Stimulated activated naive CD8-positive, alpha-beta T cell treated with anti-CD3 and anti-CD28 coated beads, Interleukin-15, amount 100 ng/mL, for 72 hours (primary cell): ENCODE results near the gene C1orf56.
A peak's percentile ranks its signal among the peaks of the same experiment; 100 is the strongest.

Source experiments
- ATAC-seq: fragments of 150-1000 bp; cut with Tn5 transposase; 2 replicates; pipeline ENCODE4 v1.10.0; 2021; ENCODE audit warnings: mild to moderate bottlenecking, moderate library complexity
- DNase-seq, 2 donors: peaks; one replicate each; pipeline ENCODE4 v3.0.0; 2021 to 2022
- H3K27ac Mint-ChIP-seq, 2 donors: one replicate each; pipeline ENCODE4 v1.8.0; 2022; ENCODE audit warnings: mild to moderate bottlenecking in 2 of 2, mixed read lengths in 2 of 2, moderate library complexity in 2 of 2
- H3K27me3 Mint-ChIP-seq: one replicate; pipeline ENCODE4 v1.8.0; 2022; ENCODE audit warnings: mixed read lengths
- H3K4me1 Mint-ChIP-seq: one replicate; pipeline ENCODE4 v1.8.0; 2022; ENCODE audit warnings: mild to moderate bottlenecking, mixed read lengths
- H3K4me3 Mint-ChIP-seq, 2 donors: one replicate each; pipeline ENCODE4 v1.8.0; 2022; ENCODE audit warnings: mild to moderate bottlenecking in 2 of 2, mixed read lengths in 2 of 2, moderate library complexity in 1 of 2
- H3K9me3 Mint-ChIP-seq, 2 donors: one replicate each; pipeline ENCODE4 v1.8.0; 2022; ENCODE audit warnings: mixed read lengths in 2 of 2

Gene C1orf56

GRCh38 chr1:151009674-151010345 is 37.7 kb upstream of the C1orf56 start:
- H3K9me3 Mint-ChIP-seq = no peaks in the 10 kb centered on the region
- peaks cover 81% of the 10 kb centered on the region for H3K4me1 Mint-ChIP-seq
- no peak overlapping the region for H3K27ac Mint-ChIP-seq
- DNase-seq (no peak), ATAC-seq (no peak)
- H3K4me3 Mint-ChIP-seq = peak overlapping the region; percentile 98 to 100
- no peaks in the 10 kb centered on the region for H3K27me3 Mint-ChIP-seq

GRCh38 chr1:151010346-151010726 is 37.2 kb upstream of the C1orf56 start:
- no peak for ATAC-seq
- H3K4me1 Mint-ChIP-seq = peaks cover 76% of the 10 kb centered on the region
- no peak overlapping the region for H3K27ac Mint-ChIP-seq

GRCh38 chr1:151011154-151011850 is 36.2 kb upstream of the C1orf56 start:
- Mint-ChIP-seq H3K27ac (peak overlapping the region in 1 of 2 donors; percentile 75), H3K4me3 (peak overlapping the region; percentile 45 to 46), H3K4me1 (peaks cover 68% of the 10 kb centered on the region), H3K27me3 (no peaks in the 10 kb centered on the region), H3K9me3 (no peaks in the 10 kb centered on the region)
- ATAC-seq (no peak), DNase-seq (no peak)

More at GRCh38 chr1:151010346-151010726, 37.2 kb upstream of the C1orf56 start:
- no peak for DNase-seq
- no peaks in the 10 kb centered on the region for H3K9me3 Mint-ChIP-seq
- H3K27me3 Mint-ChIP-seq = no peaks in the 10 kb centered on the region
- H3K4me3 Mint-ChIP-seq = peak overlapping the region; percentile 31 to 100

GRCh38 chr1:151012684-151013471 is 34.7 kb upstream of the C1orf56 start:
- no peaks in the 10 kb centered on the region for H3K9me3 Mint-ChIP-seq
- no peak overlapping the region for H3K4me3 Mint-ChIP-seq
- peaks cover 52% of the 10 kb centered on the region for H3K4me1 Mint-ChIP-seq
- H3K27me3 Mint-ChIP-seq = no peaks in the 10 kb centered on the region
- ATAC-seq (no peak), DNase-seq (no peak)
- no peak overlapping the region for H3K27ac Mint-ChIP-seq

GRCh38 chr1:151013518-151013917 is 34.0 kb upstream of the C1orf56 start:
- H3K27me3 Mint-ChIP-seq = no peaks in the 10 kb centered on the region
- DNase-seq (no peak), ATAC-seq (no peak)
- H3K27ac Mint-ChIP-seq = peak overlapping the region; percentile 5 to 42
- H3K9me3 Mint-ChIP-seq = no peaks in the 10 kb centered on the region
- no peak overlapping the region for H3K4me3 Mint-ChIP-seq
- H3K4me1 Mint-ChIP-seq = peaks cover 48% of the 10 kb centered on the region

- ATAC-seq (peak; percentile 100), DNase-seq (peak; percentile 78 to 80)
- H3K4me3 Mint-ChIP-seq = peak overlapping the region; percentile 50 to 61
- no peaks in the 10 kb centered on the region for H3K27me3 Mint-ChIP-seq
- H3K27ac Mint-ChIP-seq = peak overlapping the region in 1 of 2 donors; percentile 27
- peaks cover 14% of the 10 kb centered on the region for H3K4me1 Mint-ChIP-seq
- no peaks in the 10 kb centered on the region for H3K9me3 Mint-ChIP-seq
Observed at GRCh38 chr1:151024540-151025146, 22.9 kb upstream of the C1orf56 start.

- no peak for ATAC-seq
- no peak for DNase-seq
- no peak overlapping the region for H3K4me3 Mint-ChIP-seq
- H3K9me3 Mint-ChIP-seq = no peaks in the 10 kb centered on the region
- H3K27ac Mint-ChIP-seq = no peak overlapping the region
- no peaks in the 10 kb centered on the region for H3K27me3 Mint-ChIP-seq
- peaks cover 14% of the 10 kb centered on the region for H3K4me1 Mint-ChIP-seq
Observed at GRCh38 chr1:151026460-151026859, 21.1 kb upstream of the C1orf56 start.

- ATAC-seq (no peak), DNase-seq (no peak)
- Mint-ChIP-seq H3K4me1 (no peaks in the 10 kb centered on the region), H3K27me3 (no peaks in the 10 kb centered on the region), H3K9me3 (no peaks in the 10 kb centered on the region), H3K4me3 (no peak overlapping the region), H3K27ac (no peak overlapping the region)
Observed at GRCh38 chr1:151032164-151032563, 15.4 kb upstream of the C1orf56 start.

GRCh38 chr1:151035167-151035566 is 12.4 kb upstream of the C1orf56 start:
- Mint-ChIP-seq H3K9me3 (no peaks in the 10 kb centered on the region), H3K4me3 (no peak overlapping the region), H3K4me1 (no peaks in the 10 kb centered on the region), H3K27ac (peak overlapping the region in 1 of 2 donors; percentile 94), H3K27me3 (no peaks in the 10 kb centered on the region)
- DNase-seq (no peak), ATAC-seq (no peak)

GRCh38 chr1:151036356-151036755 is 11.2 kb upstream of the C1orf56 start, which contains the start of gene BNIPL:
BNIPL (plus strand) TSS chr1:151036586; CDS start chr1:151036726, 140 bp downstream.
- H3K4me1 Mint-ChIP-seq = no peaks in the 10 kb centered on the region
- H3K27ac Mint-ChIP-seq = peak within 1 kb of the TSS; percentile 3 to 64
- H3K9me3 Mint-ChIP-seq = no peaks in the 10 kb centered on the region
- no peak for ATAC-seq
- H3K27me3 Mint-ChIP-seq = no peaks in the 10 kb centered on the region
- no peak within 1 kb of the TSS for H3K4me3 Mint-ChIP-seq
- DNase-seq = no peak

- ATAC-seq = no peak
Observed at GRCh38 chr1:151037032-151037431, 10.5 kb upstream of the C1orf56 start.

GRCh38 chr1:151039521-151039920 is 8.0 kb upstream of the C1orf56 start:
- Mint-ChIP-seq H3K27ac (no peak overlapping the region), H3K4me1 (peaks cover 15% of the 10 kb centered on the region), H3K4me3 (no peak overlapping the region), H3K27me3 (no peaks in the 10 kb centered on the region), H3K9me3 (no peaks in the 10 kb centered on the region)
- DNase-seq (no peak), ATAC-seq (no peak)

More at GRCh38 chr1:151037032-151037431, 10.5 kb upstream of the C1orf56 start:
- Mint-ChIP-seq H3K4me1 (no peaks in the 10 kb centered on the region), H3K27ac (no peak overlapping the region), H3K9me3 (no peaks in the 10 kb centered on the region), H3K4me3 (no peak overlapping the region), H3K27me3 (no peaks in the 10 kb centered on the region)
- DNase-seq = no peak

- ATAC-seq (peak; percentile 55), DNase-seq (no peak)
- Mint-ChIP-seq H3K27me3 (no peaks in the 10 kb centered on the region), H3K27ac (peak overlapping the region in 1 of 2 donors; percentile 37), H3K4me1 (peaks cover 33% of the 10 kb centered on the region), H3K4me3 (no peak overlapping the region), H3K9me3 (no peaks in the 10 kb centered on the region)
Observed at GRCh38 chr1:151043163-151043562, 4.4 kb upstream of the C1orf56 start.

GRCh38 chr1:151047925-151048644 is 534 bp downstream of the C1orf56 start:
- Mint-ChIP-seq H3K27ac (peak overlapping the region; percentile 96 to 98), H3K4me1 (peaks cover 65% of the 10 kb centered on the region), H3K9me3 (no peaks in the 10 kb centered on the region), H3K4me3 (peak overlapping the region; percentile 92 to 96), H3K27me3 (no peaks in the 10 kb centered on the region)
- DNase-seq = peak; percentile 72 to 79
- ATAC-seq = peak; percentile 91

GRCh38 chr1:151048645-151049032 is 1.1 kb downstream of the C1orf56 start:
- Mint-ChIP-seq H3K27ac (peak overlapping the region; percentile 96 to 98), H3K27me3 (no peaks in the 10 kb centered on the region), H3K4me1 (peaks cover 59% of the 10 kb centered on the region), H3K4me3 (peak overlapping the region; percentile 92 to 96), H3K9me3 (no peaks in the 10 kb centered on the region)
- ATAC-seq (peak; percentile 16), DNase-seq (no peak)
